ENCODE measurements around the gene MYPN. TPM values are rescaled to one million over a fixed set of nuclear protein-coding genes. Genes with fewer than 3 reads are reported as not detected.

The MYPN gene
- total RNA-seq, 2 donors from 2014 or later, result not detected

- no peak for ATAC-seq (replicated peaks in 1 of 2)
- peaks cover 1 to 5% of the 10 kb centered on the region in 2 donors for H3K36me3 Mint-ChIP-seq (ENCODE audit: insufficient read depth in 2 of 2)
These were observed 152.0 kb downstream of the MYPN start for GRCh38 chr10:68261132-68261856.

More at GRCh38 chr10:68261132-68261856, 152.0 kb downstream of the MYPN start:
- no peak for DNase-seq
- Mint-ChIP-seq H3K4me3 (no peak overlapping the region), H3K4me1 (ENCODE audit: low read depth) (no peaks in the 10 kb centered on the region), H3K27me3 (ENCODE audit: low read depth) (no peaks in the 10 kb centered on the region), H3K27ac (no peak overlapping the region), H3K9me3 (peaks cover 2 to 4% of the 10 kb centered on the region in 2 donors)

Other genes with a start within 250 kb of the MYPN start
- 10 to 100 TPM; 42.6 to 46.6 TPM for gene SIRT1, start 224.8 kb upstream of the MYPN start, total RNA-seq
- gene HERC4, start 34.2 kb upstream of the MYPN start, total RNA-seq, result 10 to 100 TPM; 73.5 to 85.6 TPM
- not detected for gene ATOH7, start 122.6 kb downstream of the MYPN start, total RNA-seq
- 100 to 1,000 TPM; 139 to 150 TPM for gene HNRNPH3, start 222.6 kb downstream of the MYPN start, total RNA-seq
- gene PBLD, start 223.4 kb downstream of the MYPN start, total RNA-seq, result 1 to 10 TPM; 1.9 to 2.7 TPM

Data from activated T-cell treated with anti-CD3 and anti-CD28 coated beads, Interleukin-2, amount 50 U/mL, for 72 hours (primary cell).